ENCODE measurements around the gene ZPBP. TPM values are rescaled to one million over a fixed set of nuclear protein-coding genes. Genes with fewer than 3 reads are reported as not detected.

The ZPBP gene
- polyA plus RNA-seq, 3 donors: not detected

DNA sequence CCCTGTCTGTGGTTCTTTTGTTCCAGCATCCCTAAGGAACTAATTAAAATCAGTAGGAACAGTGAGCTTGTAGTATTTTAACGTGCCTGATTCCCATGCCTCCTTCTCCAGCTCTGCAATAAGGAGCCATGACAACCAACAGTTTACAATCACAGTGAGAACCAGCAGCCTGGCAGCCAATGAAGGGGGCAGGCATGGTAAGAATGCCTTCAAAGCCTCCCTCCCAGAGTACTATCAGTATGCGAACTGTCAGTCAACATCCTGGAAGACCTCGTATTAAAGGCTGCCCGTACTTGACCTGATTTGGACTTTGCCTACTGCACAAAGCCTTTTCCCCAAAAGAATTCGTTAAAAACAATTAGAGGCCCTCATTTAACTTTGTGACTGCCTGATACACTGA is 7.7 kb downstream of the ZPBP start:
- Histone ChIP-seq H3K79me2 (ENCODE audit: insufficient read depth, low read length) (no peaks in the 10 kb centered on the region), H3K27me3 (ENCODE audit: control insufficient read depth in 2 of 2, insufficient read depth in 2 of 2, low read length in 2 of 2) (no peaks in the 10 kb centered on the region), H3K4me1 (ENCODE audit: control insufficient read depth in 1 of 2, insufficient read depth in 2 of 2, low read length in 2 of 2) (no peaks in the 10 kb centered on the region), H3K4me3 (replicated peaks in 1 of 3; ENCODE audit: low read depth in 2 of 3, low read length in 3 of 3) (no peak overlapping the region), H2AFZ (ENCODE audit: insufficient read depth, low read depth, low read length, poor library complexity, severe bottlenecking) (no peak overlapping the region), H4K20me1 (ENCODE audit: insufficient read depth, low read length) (no peaks in the 10 kb centered on the region), H3K27ac (ENCODE audit: low read depth in 1 of 2, low read length in 2 of 2) (no peak overlapping the region), H3K36me3 (replicated peaks in 1 of 2; ENCODE audit: control insufficient read depth in 1 of 2, insufficient read depth in 2 of 2, low read length in 2 of 2) (no peaks in the 10 kb centered on the region), H3K4me2 (replicated peaks; ENCODE audit: extremely low read depth, low read length, poor library complexity, severe bottlenecking) (no peak overlapping the region), H3K9me3 (replicated peaks in 1 of 2; ENCODE audit: control insufficient read depth in 1 of 2, insufficient read depth in 1 of 2, low read length in 2 of 2) (no peaks in the 10 kb centered on the region), H3K9ac (ENCODE audit: insufficient read depth, low read length, poor library complexity, severe bottlenecking) (no peak overlapping the region)
- intact Hi-C loops (cut with micrococcal nuclease): no loop called here
- no peak for DNase-seq
- Mint-ChIP-seq H3K36me3 (no peaks in the 10 kb centered on the region), H3K27me3 (ENCODE audit: low read depth in 3 of 3) (peaks cover 0 to 4% (median 0%) of the 10 kb centered on the region in 3 donors), H3K9me3 (peaks cover 0 to 7% (median 0%) of the 10 kb centered on the region in 7 donors), H3K4me3 (no peak overlapping the region), H3K4me1 (peaks cover 6% of the 10 kb centered on the region), H3K27ac (no peak overlapping the region)
- TF ChIP-seq, protein P1, sequence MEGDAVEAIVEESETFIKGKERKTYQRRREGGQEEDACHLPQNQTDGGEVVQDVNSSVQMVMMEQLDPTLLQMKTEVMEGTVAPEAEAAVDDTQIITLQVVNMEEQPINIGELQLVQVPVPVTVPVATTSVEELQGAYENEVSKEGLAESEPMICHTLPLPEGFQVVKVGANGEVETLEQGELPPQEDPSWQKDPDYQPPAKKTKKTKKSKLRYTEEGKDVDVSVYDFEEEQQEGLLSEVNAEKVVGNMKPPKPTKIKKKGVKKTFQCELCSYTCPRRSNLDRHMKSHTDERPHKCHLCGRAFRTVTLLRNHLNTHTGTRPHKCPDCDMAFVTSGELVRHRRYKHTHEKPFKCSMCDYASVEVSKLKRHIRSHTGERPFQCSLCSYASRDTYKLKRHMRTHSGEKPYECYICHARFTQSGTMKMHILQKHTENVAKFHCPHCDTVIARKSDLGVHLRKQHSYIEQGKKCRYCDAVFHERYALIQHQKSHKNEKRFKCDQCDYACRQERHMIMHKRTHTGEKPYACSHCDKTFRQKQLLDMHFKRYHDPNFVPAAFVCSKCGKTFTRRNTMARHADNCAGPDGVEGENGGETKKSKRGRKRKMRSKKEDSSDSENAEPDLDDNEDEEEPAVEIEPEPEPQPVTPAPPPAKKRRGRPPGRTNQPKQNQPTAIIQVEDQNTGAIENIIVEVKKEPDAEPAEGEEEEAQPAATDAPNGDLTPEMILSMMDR (IDR thresholded peaks at IDR 0.05): no peak
- 100% methylated on average over 3 of the region's 5 CpGs for WGBS (ENCODE audit: insufficient coverage)

GRCh38 chr7:50073093-50073492 is 20.0 kb downstream of the ZPBP start:
- no peaks in the 10 kb centered on the region for H4K20me1 ChIP-seq (ENCODE audit: insufficient read depth, low read length)

More at GRCh38 chr7:50073093-50073492, 20.0 kb downstream of the ZPBP start:
- DNase-seq: no peak
- Histone ChIP-seq H3K9me3 (replicated peaks in 1 of 2; ENCODE audit: control insufficient read depth in 1 of 2, insufficient read depth in 1 of 2, low read length in 2 of 2) (peaks cover 6 to 12% of the 10 kb centered on the region in 2 donors), H3K4me1 (ENCODE audit: control insufficient read depth in 1 of 2, insufficient read depth in 2 of 2, low read length in 2 of 2) (peaks cover 8 to 16% of the 10 kb centered on the region in 2 donors), H3K4me3 (replicated peaks in 1 of 3; ENCODE audit: low read depth in 2 of 3, low read length in 3 of 3) (no peak overlapping the region), H3K36me3 (replicated peaks in 1 of 2; ENCODE audit: control insufficient read depth in 1 of 2, insufficient read depth in 2 of 2, low read length in 2 of 2) (no peaks in the 10 kb centered on the region), H2AFZ (ENCODE audit: insufficient read depth, low read depth, low read length, poor library complexity, severe bottlenecking) (no peak overlapping the region), H3K27me3 (ENCODE audit: control insufficient read depth in 2 of 2, insufficient read depth in 2 of 2, low read length in 2 of 2) (no peaks in the 10 kb centered on the region), H3K9ac (ENCODE audit: insufficient read depth, low read length, poor library complexity, severe bottlenecking) (no peak overlapping the region), H3K79me2 (ENCODE audit: insufficient read depth, low read length) (no peaks in the 10 kb centered on the region), H3K27ac (ENCODE audit: low read depth in 1 of 2, low read length in 2 of 2) (no peak overlapping the region), H3K4me2 (replicated peaks; ENCODE audit: extremely low read depth, low read length, poor library complexity, severe bottlenecking) (no peak overlapping the region)
- intact Hi-C loops (cut with micrococcal nuclease): no loop called here
- H3K4me1 Mint-ChIP-seq: peaks cover 18% of the 10 kb centered on the region
- peaks cover 1 to 10% (median 2%) of the 10 kb centered on the region in 3 donors for H3K27me3 Mint-ChIP-seq (ENCODE audit: low read depth in 3 of 3)
- no peak overlapping the region for H3K4me3 Mint-ChIP-seq
- TF ChIP-seq, protein P1 (IDR thresholded peaks at IDR 0.05): no peak
- H3K27ac Mint-ChIP-seq: no peak overlapping the region
- H3K36me3 Mint-ChIP-seq: no peaks in the 10 kb centered on the region
- peaks cover 13 to 27% (median 18%) of the 10 kb centered on the region in 7 donors for H3K9me3 Mint-ChIP-seq
